GM21786 (cell line): ENCODE measurements around the gene C10orf71.

ENCODE experiments used
- ATAC-seq: cut with Tn5 transposase; IDR thresholded peaks from one replicate; pipeline ENCODE4 v1.9.1; 2021; ENCODE audit not compliant: unreplicated experiment

C10orf71 gene

DNA sequence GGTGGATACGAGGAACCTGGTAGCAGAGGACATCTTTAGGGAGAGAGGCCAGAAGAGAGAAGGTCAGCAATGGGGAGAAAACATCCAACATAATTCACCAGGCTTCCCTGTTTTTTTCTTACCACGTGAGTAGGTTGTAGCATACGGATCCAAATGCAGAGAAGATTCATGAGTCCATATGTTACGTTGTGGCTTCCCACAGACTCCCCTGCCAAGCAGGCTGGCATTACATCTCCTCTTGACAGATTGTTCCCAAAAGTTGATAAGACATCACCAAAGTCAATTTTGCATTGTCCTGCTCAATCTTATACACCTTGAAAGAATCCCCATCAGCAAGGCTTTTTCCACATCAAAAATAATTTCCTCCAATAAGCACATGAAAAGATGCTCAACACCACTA, 57.2 kb downstream of the C10orf71 start:
- no peak for ATAC-seq

DNA sequence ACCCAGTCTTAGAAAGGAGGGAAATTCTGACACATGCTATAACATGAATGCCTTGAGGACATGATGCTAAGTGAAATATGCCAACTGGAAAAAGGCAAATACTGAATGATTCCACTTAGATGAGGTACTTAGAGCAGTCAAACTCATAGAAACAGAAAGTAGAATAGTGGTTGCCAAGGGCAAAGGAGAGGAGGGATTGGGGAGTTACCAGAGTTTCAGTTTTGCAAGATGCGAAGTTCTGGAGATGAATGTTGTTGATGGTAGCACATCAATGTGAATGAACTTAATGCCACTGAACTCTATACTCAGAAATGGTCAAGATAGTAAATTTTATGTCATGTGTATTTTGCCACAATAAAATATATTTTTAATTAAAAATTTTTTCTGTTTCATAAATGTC, 58.0 kb downstream of the C10orf71 start:
- ATAC-seq = no peak

DNA sequence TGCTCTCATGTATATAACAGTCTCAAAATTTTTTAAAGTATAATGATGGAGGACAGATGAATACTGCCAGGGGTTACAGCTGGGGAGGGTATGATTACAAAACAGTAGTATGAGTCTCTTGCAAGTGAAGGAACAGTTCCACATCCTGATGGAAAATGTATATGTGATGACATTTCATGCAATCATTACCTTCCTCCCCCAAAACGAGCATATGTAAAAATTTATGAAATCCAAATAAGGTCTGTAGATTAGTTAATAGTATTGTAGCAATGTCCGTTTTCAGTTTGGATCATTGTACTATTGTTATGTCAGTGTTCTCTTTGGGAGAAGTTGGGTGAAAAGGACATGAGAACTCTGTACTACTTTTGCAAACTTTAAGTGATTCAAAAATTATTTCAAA, 58.9 kb downstream of the C10orf71 start:
- ATAC-seq = no peak

DNA sequence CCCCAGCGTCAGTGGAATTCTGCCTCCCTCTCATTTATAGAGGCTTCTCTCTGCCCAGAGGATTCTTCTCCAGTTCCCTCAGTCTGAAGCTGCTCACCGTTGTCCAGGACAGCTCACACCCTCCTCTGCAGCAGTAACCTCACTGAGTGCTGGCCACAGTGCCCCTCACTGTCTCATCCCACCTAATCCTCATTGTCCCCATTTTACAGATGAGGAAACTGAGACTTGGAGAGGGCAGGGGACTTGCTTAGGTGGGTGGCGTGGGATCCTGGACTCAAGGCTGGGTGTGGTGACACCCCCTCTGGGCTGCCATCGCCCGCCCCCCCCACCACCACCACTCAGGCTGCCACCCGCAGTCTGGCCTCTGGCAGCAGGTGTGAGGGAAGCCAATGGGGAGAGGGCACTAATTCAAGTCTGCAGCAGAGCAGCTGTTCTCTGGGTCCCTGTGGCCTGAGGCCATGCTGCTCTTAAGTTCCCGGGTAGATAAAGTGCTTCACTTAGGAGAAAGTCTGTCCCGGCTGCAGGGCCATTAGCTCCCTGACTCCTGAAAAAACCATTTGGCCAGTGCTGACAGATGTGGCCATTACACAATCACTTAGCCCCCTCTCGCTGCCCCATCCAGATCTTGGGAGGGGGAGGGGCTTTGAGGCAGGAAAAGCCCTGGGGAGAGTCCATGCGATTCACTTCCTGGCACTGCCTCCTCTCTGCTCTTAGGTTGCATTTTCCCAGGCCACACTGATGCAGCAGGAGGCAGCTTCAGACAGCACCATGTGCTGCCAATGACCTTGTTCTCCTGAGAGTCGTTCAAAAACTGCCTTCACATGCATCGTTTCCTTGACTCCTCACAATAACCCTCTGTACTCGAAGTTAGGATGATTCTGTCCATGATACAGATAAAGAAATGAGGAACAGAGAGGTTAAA, 60.6 kb downstream of the C10orf71 start:
- no peak for ATAC-seq

DNA sequence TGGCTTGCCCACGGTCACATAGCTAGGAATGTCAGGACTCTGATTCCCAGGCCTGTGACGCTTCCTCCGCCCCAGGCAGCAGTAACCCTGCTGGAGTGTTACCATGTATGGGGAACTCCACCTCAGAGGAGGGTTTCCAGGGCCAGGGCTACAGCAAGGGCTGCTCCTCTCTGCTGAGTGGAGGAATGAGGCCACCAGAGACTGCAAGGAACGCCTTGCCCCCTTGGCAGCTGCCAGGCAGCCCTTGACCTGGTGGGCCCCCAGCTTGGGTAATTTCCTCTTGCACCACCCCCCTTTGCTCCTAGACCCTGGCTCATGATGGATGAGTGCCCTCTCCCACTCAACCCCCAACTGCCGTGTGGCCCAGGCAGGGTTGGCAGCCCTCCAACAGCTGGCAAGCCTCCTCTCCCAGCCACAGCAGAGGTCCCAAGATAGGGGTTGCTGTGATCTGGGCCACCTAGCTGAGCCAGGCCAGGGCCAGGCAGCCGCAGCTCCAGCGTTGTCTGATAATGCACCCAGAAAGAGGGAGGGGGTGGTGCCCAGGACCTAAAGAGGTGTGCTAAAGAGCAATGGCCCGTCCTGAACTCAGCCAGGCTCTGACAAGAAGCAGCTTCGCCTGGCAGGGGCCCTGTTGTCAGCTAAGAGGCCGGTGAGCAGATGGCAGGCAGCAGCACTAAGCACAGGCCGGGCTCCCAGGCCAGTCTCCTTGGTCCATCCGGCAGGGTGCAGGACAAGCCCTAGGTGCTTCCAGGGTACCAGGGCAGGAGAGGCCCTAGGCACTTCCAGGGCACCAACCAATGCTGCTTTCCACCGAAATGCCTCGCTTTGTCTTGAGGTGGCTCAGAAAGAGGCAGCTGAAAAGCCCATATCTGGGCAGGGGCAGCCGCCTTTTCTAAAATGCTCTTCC, 61.6 kb downstream of the C10orf71 start:
- ATAC-seq = no peak

DNA sequence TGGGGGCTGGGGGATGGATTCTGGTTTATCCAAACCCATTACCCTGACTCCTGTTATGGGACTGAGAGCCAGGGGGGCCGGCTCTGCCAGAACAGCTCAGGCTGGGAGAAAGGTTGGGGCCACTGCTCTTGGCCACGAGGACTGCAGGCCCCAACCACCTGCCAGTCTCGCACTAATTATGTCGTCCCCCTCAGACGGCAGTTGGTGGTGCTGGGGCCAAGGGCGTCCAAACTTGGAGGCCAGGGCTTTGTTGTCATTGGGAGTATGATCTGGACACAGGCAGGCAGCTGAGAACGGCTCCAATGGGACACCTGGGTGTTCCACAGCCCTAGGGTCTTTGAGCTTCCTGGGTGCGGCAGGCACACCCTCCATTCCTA, 62.2 kb downstream of the C10orf71 start:
- ATAC-seq = no peak

DNA sequence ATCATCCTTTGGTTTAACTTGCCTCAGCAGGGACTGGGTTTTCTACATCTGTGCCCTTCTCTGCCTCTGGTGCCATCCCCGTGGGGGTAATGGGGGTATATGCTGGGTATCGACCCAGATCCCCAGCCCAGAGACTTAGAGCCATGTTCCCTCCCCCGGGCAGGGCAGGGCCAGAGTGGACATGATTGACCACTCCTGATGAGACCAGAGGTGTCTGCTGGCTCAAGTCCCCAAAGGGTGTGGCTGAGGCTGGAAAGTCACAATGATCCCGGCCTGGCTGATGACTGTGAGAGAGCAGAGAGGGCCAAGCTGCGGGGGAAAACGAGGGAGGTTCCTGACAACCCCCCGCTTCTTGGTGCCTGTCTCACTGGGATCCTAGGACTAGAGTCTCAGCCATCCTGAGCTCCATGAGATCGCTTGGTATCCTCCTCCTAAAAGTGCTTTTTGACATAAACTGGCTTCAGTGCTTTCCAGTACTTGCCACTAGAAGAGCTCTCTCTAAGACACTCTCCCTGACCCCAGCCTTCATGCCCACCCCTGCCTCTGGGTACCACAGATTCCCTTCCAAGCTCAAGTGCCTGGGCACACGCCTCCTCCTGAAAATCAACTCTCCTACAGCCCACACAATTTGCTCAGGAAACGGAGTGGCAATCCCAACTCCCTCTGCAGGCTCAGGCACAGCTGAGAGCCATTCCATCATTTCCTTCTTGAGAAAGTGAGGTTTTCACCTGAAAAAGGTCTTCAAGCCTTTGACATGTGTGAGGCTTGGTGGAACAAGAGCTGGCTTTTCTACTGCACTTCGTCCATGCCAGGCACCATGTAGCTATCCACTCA, 63.0 kb downstream of the C10orf71 start:
- no peak for ATAC-seq

DNA sequence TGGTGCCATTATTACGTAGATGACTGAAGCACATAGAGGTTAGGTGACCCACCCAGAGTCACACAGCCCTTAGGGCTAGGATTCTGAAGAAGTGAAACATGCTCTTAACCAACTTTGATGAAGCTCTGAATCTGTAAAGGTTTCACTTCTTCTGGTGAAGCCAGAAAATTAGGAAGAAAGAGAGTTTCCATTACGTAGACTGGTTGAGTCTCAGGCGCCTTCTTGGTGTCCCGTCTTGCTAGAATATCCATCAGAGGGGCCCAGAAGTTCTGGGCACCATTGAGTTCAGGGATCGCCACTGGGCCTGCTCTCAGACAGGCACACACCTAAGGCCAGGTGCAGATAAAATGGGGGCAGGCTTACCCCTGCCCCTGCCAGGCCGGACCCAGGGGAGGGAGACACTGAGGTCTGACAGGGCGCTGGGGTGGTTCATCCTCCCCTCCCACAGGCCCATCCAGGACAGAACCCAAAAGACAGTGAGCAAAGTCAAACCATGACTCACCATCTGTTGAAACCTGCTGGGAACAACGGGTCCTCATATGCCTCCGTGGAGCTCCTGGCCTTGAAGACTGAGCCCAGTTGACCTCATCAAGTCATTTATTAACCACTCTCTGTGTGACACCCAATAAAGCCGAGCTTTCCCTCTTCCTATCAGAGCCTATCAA, 63.8 kb downstream of the C10orf71 start:
- ATAC-seq = peak; percentile 89

DNA sequence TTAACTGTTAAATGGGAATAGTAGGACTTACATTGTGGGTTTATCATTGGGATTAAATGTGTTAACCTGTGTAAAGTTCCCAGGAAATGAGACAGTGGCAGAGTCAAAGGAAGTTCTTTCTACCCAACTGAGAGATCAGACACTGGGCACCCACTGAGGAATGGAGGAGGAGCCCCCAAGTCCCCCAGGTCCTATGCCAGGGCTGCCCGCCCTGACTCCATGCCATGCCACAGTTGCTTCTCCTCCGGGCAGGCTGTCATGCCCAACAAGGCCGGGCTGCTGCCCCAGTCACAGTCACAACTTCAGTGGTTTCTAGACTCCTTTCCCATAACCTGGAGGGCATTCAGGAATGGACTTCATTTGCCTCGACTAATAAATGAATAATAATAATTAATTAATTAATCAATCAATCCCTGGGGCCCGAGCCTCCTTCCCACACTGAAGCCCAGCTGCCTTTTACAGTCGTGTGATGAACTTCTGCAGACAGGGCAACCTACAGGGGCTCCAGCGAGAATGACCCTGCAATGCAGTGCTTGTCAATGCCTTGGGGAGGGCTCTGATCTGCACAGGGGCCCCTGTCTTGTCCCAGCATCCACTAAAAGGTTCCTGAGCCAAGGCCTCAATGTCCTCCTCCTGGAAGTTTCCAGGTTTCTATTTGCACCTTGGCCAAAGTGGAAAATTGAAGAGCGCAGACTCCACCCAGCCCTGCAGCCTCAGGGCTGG, 64.5 kb downstream of the C10orf71 start:
- ATAC-seq = no peak

DNA sequence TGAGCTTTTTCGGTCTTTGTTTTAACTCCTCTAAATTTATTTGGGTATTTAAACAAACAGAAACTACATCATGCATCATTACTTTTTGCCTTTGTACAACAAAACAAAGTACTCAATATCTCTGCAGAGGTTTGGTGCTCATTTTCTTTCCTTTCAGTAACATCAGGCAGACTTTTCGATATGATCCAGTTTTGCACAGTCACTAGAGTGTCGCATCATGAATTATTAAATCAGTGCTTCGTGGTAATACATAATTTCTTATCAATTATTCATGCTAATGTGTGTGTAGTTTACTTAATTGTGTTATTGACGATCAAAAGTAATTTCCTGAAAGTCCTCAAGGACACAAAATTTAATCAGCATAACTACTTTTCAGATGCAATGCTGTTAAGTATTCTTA, 65.1 kb downstream of the C10orf71 start:
- ATAC-seq = no peak

DNA sequence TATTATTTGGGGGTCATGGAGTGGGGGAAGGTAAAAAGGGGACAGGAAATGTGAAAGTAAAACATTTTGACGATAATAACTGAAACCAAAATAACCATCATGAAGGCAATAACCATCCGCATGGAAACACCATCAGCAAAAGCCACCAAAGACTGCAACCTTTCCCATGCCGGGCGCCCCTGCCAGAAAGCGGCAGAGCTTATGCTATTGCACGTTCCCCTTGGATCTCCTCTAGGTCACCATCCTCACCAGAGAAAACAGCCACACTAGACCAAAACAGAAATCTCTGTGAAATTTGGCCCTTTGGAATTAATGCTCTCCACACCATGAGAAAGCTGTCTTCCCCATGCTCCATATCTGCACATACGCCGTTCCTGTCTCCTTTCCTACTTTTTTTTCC, 65.8 kb downstream of the C10orf71 start:
- ATAC-seq = no peak

DNA sequence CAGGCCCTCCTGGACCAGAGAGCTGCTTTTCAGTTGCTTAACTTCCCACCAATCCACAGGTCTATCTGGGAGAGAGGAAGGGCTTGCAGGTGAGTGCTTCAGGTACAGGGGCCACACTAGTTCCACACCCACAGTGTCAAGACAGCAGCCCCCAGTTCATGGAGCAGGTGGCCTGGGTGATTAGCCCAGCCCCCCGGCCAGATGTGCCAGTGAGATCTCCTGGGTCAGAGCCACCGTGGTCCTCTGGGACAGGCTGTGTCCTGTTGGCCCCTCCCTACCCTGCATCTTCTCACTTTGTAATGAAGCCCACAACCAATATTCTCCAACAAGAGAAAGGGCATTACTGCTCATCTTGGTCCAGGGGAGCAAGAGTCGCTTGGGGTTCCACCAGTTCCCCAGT, 66.3 kb downstream of the C10orf71 start:
- no peak for ATAC-seq

DNA sequence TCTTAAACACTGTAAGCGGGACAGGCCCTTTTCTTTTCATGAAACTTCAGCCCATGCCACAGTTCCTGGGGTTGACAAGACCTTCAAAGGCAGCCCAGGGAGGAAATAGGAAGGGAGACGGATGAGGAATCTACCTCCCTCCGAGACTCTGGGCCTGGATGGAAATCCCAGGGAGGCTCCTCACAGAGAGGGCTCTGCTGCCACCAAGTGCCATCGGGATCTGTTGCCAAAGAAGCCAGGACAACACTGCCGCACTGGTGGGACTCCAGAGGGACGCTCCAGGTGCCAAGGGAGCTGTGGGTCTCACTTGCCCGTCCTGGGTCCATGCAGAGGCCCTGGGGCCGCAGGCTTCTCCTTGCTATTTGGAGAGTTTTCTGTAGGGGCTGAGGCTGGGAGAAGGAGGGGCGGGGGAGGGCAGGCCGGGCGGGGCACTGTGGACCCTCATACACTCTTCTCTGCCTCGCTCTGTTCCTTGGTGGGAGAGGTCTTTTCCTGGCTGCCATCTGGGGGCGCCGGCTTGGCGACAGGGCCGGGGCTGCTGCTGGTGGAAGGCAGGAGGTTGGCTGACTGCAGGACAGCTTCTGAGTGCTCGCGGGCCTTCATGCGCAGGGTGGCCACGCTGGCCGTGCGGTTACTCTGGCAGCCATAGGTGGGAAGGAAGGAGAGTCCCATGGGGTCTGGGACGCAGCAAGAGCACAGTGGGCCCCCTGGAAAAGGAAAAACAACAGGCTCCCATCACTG, 66.9 kb downstream of the C10orf71 start:
- no peak for ATAC-seq

DNA sequence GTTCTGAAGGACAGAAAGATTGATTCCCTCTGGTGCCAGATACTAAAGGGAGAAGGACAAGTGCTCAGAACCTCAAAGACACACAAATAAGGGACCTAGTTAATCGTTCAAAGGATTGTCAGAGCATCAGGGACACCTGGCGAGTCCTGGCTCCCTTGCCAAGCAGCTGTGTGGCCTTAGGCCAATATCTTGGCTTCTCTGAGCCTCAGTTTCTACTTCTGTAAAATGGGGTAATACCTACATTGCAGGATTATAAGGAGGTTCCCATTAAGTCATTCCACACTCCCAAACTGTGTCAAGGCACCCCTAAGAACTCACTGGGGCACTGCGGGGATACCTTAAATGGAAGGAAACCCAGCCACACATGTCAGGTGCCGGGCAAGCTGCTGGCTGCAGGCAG, 67.5 kb downstream of the C10orf71 start:
- no peak for ATAC-seq

DNA sequence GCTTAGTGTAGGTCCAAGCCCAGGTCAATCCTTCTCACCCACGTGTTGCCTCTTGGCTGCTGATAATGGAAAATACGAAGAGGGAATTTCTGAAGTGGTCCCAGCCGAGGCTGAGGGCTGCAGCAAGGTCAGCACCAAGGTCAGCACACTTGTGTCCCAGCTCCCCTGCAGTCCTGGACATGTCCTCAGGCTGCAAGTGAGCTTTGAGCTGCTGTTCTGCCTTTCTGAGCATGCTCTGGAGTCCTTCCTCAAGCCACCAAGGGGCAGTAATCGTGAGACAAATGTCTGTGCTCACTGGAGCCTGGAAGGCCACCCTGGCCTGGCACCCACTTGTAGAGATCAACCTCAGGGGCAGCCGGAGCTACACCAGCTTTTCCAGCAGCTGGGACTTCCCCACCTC, 68.6 kb downstream of the C10orf71 start:
- ATAC-seq = no peak

DNA sequence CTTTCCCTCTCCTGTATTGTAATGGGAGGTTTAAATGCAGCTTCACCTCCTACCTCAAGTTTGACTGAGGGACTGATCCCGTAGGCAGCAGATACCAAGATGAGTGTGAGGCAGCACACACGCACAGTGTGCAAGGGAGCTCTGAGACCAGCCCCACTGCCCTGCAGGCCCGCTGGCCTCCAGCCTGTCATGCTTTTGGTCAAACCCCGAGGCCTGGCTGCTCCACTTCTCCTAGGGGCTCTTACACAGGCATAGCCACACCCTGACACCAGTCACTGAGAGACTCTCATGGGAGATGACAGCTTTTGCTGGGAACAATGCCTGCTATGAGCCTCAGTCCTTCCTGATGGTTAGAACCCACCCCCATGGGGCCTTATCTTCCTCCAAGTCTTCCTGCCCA, 69.3 kb downstream of the C10orf71 start:
- ATAC-seq = no peak

DNA sequence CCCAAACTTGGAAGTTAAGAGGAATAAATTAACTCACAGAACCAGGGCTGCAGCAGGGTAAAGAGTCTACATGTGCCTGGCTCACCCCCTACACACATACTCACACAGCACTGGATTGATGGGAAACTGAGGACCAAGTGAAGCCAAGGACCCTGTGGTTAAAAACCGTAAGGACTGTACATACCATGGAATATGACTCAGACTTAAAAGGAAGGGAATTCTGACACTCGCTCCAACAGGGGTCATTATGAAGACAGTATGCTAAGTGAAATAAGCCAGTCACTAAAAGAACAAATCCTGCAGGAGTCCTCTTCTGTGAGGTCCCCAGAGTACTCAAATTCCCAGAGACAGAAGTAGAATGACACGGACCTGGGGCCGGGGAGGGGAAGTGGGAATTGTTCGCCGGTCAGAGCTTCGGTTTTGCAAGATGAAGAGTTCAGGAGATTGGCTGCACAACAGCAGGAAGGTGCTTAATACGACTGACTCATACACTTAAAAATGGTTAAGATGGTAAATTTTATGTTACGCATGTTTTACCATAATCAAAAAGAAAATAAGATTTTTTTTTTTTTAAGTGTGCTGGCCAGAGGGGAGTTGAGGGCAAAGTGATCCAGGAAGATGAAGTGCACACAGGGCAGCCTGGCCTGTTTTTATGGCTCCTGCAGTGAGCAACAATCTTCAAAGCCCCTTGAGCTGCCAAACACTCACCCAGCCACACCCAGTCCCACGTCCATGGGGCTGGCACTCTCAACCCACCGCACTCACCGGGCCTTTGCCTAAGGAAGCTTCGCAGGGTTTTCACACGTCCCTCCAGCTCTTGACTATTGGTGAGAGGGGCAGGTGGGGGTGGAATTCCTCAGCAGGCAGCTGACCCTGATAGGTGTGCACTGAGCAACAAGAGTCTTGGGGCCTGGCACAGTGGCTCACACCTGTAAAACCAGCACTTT, 70.5 kb downstream of the C10orf71 start:
- ATAC-seq = no peak
